Upper lobe of right lung (tissue), 1 donor: ENCODE results near the gene LHX4. TPM values are rescaled to one million over a fixed set of nuclear protein-coding genes. Genes with fewer than 3 reads are reported as not detected.

Experiments used
- ATAC-seq: fragments of 200-7000 bp; cut with Tn5 transposase; one replicate; pipeline ENCODE4 v1.9.1; 2020; ENCODE audit warnings: mild to moderate bottlenecking, moderate library complexity
- DNase-seq: peaks from one replicate; pipeline ENCODE4 v3.0.0-alpha.2; 2020
- H3K27ac ChIP-seq: fragments of 200-600 bp; one replicate; pipeline ENCODE4 v1.8.0; 2022
- H3K27me3 ChIP-seq: fragments of 200-600 bp; one replicate; pipeline ENCODE4 v1.8.0; 2022; ENCODE audit warnings: mild to moderate bottlenecking
- H3K36me3 ChIP-seq: fragments of 200-600 bp; one replicate; pipeline ENCODE4 v1.8.0; 2022
- H3K4me1 ChIP-seq: fragments of 200-600 bp; one replicate; pipeline ENCODE4 v1.8.0; 2022
- H3K4me3 ChIP-seq: fragments of 200-600 bp; one replicate; pipeline ENCODE4 v1.8.0; 2022; ENCODE audit warnings: mild to moderate bottlenecking
- H3K9me3 ChIP-seq: fragments of 200-600 bp; one replicate; pipeline ENCODE4 v1.8.0; 2022
- CTCF ChIP-seq: fragments of 200-600 bp; IDR thresholded peaks from one replicate; pipeline ENCODE4 v1.8.0; 2022; ENCODE audit warnings: antibody characterized with exemption
- intact Hi-C: fragments of 100-400 bp; cut with DNase I; formaldehyde crosslinking; loops from one replicate; pipeline ENCODE4 v1.11.0; 2022
- total RNA-seq: library from RNA; stranded (reverse); fragmentation: NEBNext Ultra II Directional; extraction: Animal tissue kit (Norgen Biotek cat#: 25700); gene quantifications from one replicate; pipeline ENCODE4 v1.2.1, GENCODE V29; 2021
- donor health status: DM: no; HTN: yes; CAD: no; lungs with severe emphysema.

The LHX4 gene
- total RNA-seq, 1 donor from 2014 or later = not detected

- DNase-seq = no peak
- TF ChIP-seq CTCF = no peak
- ATAC-seq = no peak
- intact Hi-C loops = no loop called here
- H3K27ac ChIP-seq = no peak overlapping the region
- no peaks in the 10 kb centered on the region for H3K9me3 ChIP-seq
- peaks cover 6% of the 10 kb centered on the region for H3K36me3 ChIP-seq
- H3K4me3 ChIP-seq = no peak overlapping the region
- no peaks in the 10 kb centered on the region for H3K4me1 ChIP-seq
- H3K27me3 ChIP-seq = no peaks in the 10 kb centered on the region
Observed at GRCh38 chr1:180277476-180278193, 47.6 kb downstream of the LHX4 start.

GRCh38 chr1:180278194-180278515, 48.1 kb downstream of the LHX4 start:
- Histone ChIP-seq H3K36me3 (peaks cover 6% of the 10 kb centered on the region), H3K27ac (no peak overlapping the region), H3K4me3 (no peak overlapping the region), H3K9me3 (no peaks in the 10 kb centered on the region), H3K4me1 (no peaks in the 10 kb centered on the region), H3K27me3 (no peaks in the 10 kb centered on the region)
- TF ChIP-seq CTCF = no peak
- no peak for DNase-seq
- intact Hi-C loops = no loop called here
- ATAC-seq = no peak

- DNase-seq = no peak
- intact Hi-C loops = no loop called here
- Histone ChIP-seq H3K27me3 (no peaks in the 10 kb centered on the region), H3K4me3 (no peak overlapping the region), H3K27ac (no peak overlapping the region), H3K9me3 (no peaks in the 10 kb centered on the region), H3K36me3 (peaks cover 6% of the 10 kb centered on the region), H3K4me1 (no peaks in the 10 kb centered on the region)
- TF ChIP-seq CTCF = no peak
- peak; percentile 88 for ATAC-seq
Observed at GRCh38 chr1:180278596-180279395, 48.7 kb downstream of the LHX4 start.

- intact Hi-C loops = no loop called here
- H3K9me3 ChIP-seq = no peaks in the 10 kb centered on the region
- H3K27ac ChIP-seq = no peak overlapping the region
- no peaks in the 10 kb centered on the region for H3K4me1 ChIP-seq
- no peak for TF ChIP-seq CTCF
- H3K36me3 ChIP-seq = peaks cover 5% of the 10 kb centered on the region
- no peak for DNase-seq
- no peaks in the 10 kb centered on the region for H3K27me3 ChIP-seq
- H3K4me3 ChIP-seq = no peak overlapping the region
- ATAC-seq = no peak
Observed at GRCh38 chr1:180279651-180280050, 49.6 kb downstream of the LHX4 start.

- no peaks in the 10 kb centered on the region for H3K36me3 ChIP-seq
- no peak overlapping the region for H3K27ac ChIP-seq
- ATAC-seq (no peak), DNase-seq (no peak)
- no peaks in the 10 kb centered on the region for H3K27me3 ChIP-seq
- H3K9me3 ChIP-seq = no peaks in the 10 kb centered on the region
- H3K4me1 ChIP-seq = no peaks in the 10 kb centered on the region
- TF ChIP-seq CTCF = no peak
- no peak overlapping the region for H3K4me3 ChIP-seq
- intact Hi-C loops = no loop called here
Observed at GRCh38 chr1:180280617-180281016, 50.6 kb downstream of the LHX4 start.
